Esophagus squamous epithelium (tissue), 5 donors: Measurements from ENCODE around the gene HBB. TPM values are rescaled to one million over a fixed set of nuclear protein-coding genes. Genes with fewer than 3 reads are reported as not detected.

Source experiments
- DNase-seq: peaks from one replicate; lab custom pipeline; 2025; lab: John Stamatoyannopoulos, UW
- H3K27ac ChIP-seq, 4 donors: fragments of 200-600 bp; sonication (generic); one replicate each; pipeline ENCODE4 v1.5.1; 2016 to 2019; ENCODE audit warnings: mild to moderate bottlenecking in 1 of 4
- H3K27me3 ChIP-seq, 4 donors: fragments of 200-600 bp; sonication (generic); 1 replicate in 3 of 4; 2 replicates in 1 of 4; pipeline versions ENCODE4 v1.5.1 to v1.6.0; 2017 to 2021; ENCODE audit warnings: antibody characterized with exemption in 1 of 4
- H3K36me3 ChIP-seq, 3 donors: fragments of 200-600 bp; sonication (generic); one replicate each; pipeline ENCODE4 v1.5.1; 2016 to 2019
- H3K4me1 ChIP-seq, 3 donors: fragments of 200-600 bp; sonication (generic); one replicate each; pipeline ENCODE4 v1.5.1; 2017 to 2019
- H3K4me3 ChIP-seq, 4 donors: fragments of 200-600 bp; sonication (generic); 1 replicate in 3 of 4; 2 replicates in 1 of 4; pipeline ENCODE4 v1.5.1; 2016 to 2019; ENCODE audit warnings: mild to moderate bottlenecking in 2 of 4, moderate library complexity in 1 of 4
- H3K9me3 ChIP-seq, 3 donors: fragments of 200-600 bp; sonication (generic); one replicate each; pipeline ENCODE4 v1.5.1; 2016 to 2019
- CTCF ChIP-seq, 6 experiments: fragments of 450-650 bp in 4 of 6; fragments of 200-600 bp in 2 of 6; sonication (generic) in 2 of 6; IDR thresholded peaks; one replicate each; pipeline ENCODE4 v1.5.1; 2016 to 2019; ENCODE audit warnings: antibody characterized with exemption in 6 of 6, mild to moderate bottlenecking in 4 of 6, moderate library complexity in 4 of 6
- POLR2A ChIP-seq, 4 donors: fragments of 450-650 bp; IDR thresholded peaks; one replicate each; pipeline ENCODE4 v1.6.1; 2017; ENCODE audit warnings: antibody characterized with exemption in 4 of 4, mild to moderate bottlenecking in 4 of 4, moderate library complexity in 3 of 4
- WGBS, 2 donors: methylation state at CpG; one replicate each; pipeline ENCODE4 v1.1.5; 2018; 5-methylcytosine and 5-hydroxymethylcytosine counted together
- intact Hi-C: fragments of 100-400 bp; cut with DNase I; formaldehyde crosslinking; loops from one replicate; pipeline ENCODE4 v1.15.0; 2022
- total RNA-seq, 4 donors: library from RNA; depleted of rRNA; stranded (reverse); fragments of >200 nt; gene quantifications; one replicate each; pipeline ENCODE4 v1.1.0, GENCODE V29; 2016
- donor health status: DM: yes; HTN: yes; CAD: no.

HBB gene
- total RNA-seq, 4 donors from 2014 or later, result 1.6 to 7.9 (median 2.7) TPM; not detected in 1

GRCh38 chr11:5229356-5229755 lies 2.5 kb upstream of the HBB start:
- TF ChIP-seq POLR2A (IDR thresholded peaks at IDR 0.05), result no peak
- TF ChIP-seq CTCF (IDR thresholded peaks at IDR 0.05), result no peak
- H3K4me3 ChIP-seq, result no peak overlapping the region
- no peak for DNase-seq
- intact Hi-C loops, result no loop called here
- no peak overlapping the region for H3K27ac ChIP-seq
- 67 to 81% methylated on average over 1 of the region's 1 CpG for WGBS, 2 donors
- no peaks in the 10 kb centered on the region for H3K36me3 ChIP-seq
- no peaks in the 10 kb centered on the region for H3K9me3 ChIP-seq
- H3K27me3 ChIP-seq, result no peaks in the 10 kb centered on the region
- no peaks in the 10 kb centered on the region for H3K4me1 ChIP-seq

DNA sequence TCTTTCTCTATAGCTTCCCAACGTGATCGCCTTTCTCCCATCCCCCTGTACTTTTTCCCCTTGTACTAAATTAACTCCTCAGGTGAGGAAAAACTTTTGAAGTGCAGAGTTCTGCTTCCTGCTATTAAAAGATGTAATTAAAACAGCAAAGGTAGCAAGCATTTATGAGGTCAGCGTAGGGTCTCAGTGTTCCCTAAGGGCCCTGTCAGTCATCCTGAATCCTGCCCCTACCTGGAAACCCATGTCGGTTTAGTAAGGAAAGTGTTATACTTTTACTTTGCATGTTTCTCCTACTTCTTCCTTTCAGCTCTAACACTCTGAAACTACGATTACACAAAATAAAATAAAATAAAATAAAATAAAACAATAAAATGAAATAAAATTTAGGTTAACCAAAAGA lies 1.3 kb upstream of the HBB start:
- TF ChIP-seq POLR2A (IDR thresholded peaks at IDR 0.05) (no peak), CTCF (IDR thresholded peaks at IDR 0.05) (no peak)
- intact Hi-C loops, result no loop called here
- WGBS, 2 donors, result 55 to 58% methylated on average over 5 of the region's 5 CpGs
- Histone ChIP-seq H3K27ac (no peak overlapping the region), H3K9me3 (no peaks in the 10 kb centered on the region), H3K27me3 (no peaks in the 10 kb centered on the region), H3K36me3 (no peaks in the 10 kb centered on the region), H3K4me1 (no peaks in the 10 kb centered on the region), H3K4me3 (no peak overlapping the region)
- no peak for DNase-seq

- no peak for DNase-seq
- no peak overlapping the region for H3K27ac ChIP-seq
- no peaks in the 10 kb centered on the region for H3K4me1 ChIP-seq
- no peaks in the 10 kb centered on the region for H3K27me3 ChIP-seq
- intact Hi-C loops, result no loop called here
- no peaks in the 10 kb centered on the region for H3K9me3 ChIP-seq
- H3K36me3 ChIP-seq, result no peaks in the 10 kb centered on the region
- no peak for TF ChIP-seq POLR2A (IDR thresholded peaks at IDR 0.05)
- no peak overlapping the region for H3K4me3 ChIP-seq
- WGBS, 2 donors, result 26% methylated on average over 1 of the region's 1 CpG
Measured at GRCh38 chr11:5227681-5228080, 810 bp upstream of the HBB start.

- Histone ChIP-seq H3K36me3 (no peaks in the 10 kb centered on the region), H3K27ac (no peak overlapping the region), H3K9me3 (no peaks in the 10 kb centered on the region), H3K4me3 (no peak overlapping the region), H3K4me1 (no peaks in the 10 kb centered on the region), H3K27me3 (no peaks in the 10 kb centered on the region)
- no peak for TF ChIP-seq POLR2A (IDR thresholded peaks at IDR 0.05)
- TF ChIP-seq CTCF (IDR thresholded peaks at IDR 0.05), result no peak
- 41 to 48% methylated on average over 2 of the region's 2 CpGs for WGBS, 2 donors
- intact Hi-C loops, result no loop called here
- no peak for DNase-seq
Measured at GRCh38 chr11:5225480-5225871, 1.4 kb downstream of the HBB start.

GRCh38 chr11:5224538-5225479 lies 2.1 kb downstream of the HBB start:
- Histone ChIP-seq H3K4me3 (no peak overlapping the region), H3K27me3 (no peaks in the 10 kb centered on the region), H3K27ac (no peak overlapping the region), H3K9me3 (no peaks in the 10 kb centered on the region), H3K4me1 (no peaks in the 10 kb centered on the region), H3K36me3 (no peaks in the 10 kb centered on the region)
- 74 to 81% methylated on average over 5 to 6 of the region's 6 CpGs for WGBS, 2 donors
- DNase-seq, result no peak
- intact Hi-C loops, result no loop called here
- TF ChIP-seq POLR2A (IDR thresholded peaks at IDR 0.05), result no peak
- no peak for TF ChIP-seq CTCF (IDR thresholded peaks at IDR 0.05)
